Tibial artery (tissue), 4 donors: ENCODE data around the gene CPED1.

Experiments used
- DNase-seq, 2 donors: peaks; one replicate each; pipeline ENCODE4 v3.0.0-alpha.2; 2019
- H3K27ac ChIP-seq, 2 donors: fragments of 200-600 bp; sonication (generic) in 1 of 2; 1 replicate in 1 of 2; 2 replicates in 1 of 2; pipeline ENCODE4 v1.5.1; 2018 to 2019; ENCODE audit warnings: mild to moderate bottlenecking in 1 of 2
- H3K27me3 ChIP-seq, 2 donors: fragments of 200-600 bp; sonication (generic) in 1 of 2; one replicate each; pipeline versions ENCODE4 v1.5.1 to v1.6.0; 2016 to 2019
- H3K36me3 ChIP-seq, 3 donors: fragments of 200-600 bp; sonication (generic) in 2 of 3; one replicate each; pipeline ENCODE4 v1.5.1; 2016 to 2019; ENCODE audit warnings: mild to moderate bottlenecking in 2 of 3
- H3K4me1 ChIP-seq, 4 donors: fragments of 200-600 bp; sonication (generic) in 2 of 4; 1 replicate in 3 of 4; 2 replicates in 1 of 4; pipeline ENCODE4 v1.5.1; 2016 to 2019
- H3K4me3 ChIP-seq, 2 donors: fragments of 200-600 bp; sonication (generic) in 1 of 2; 1 replicate in 1 of 2; 2 replicates in 1 of 2; pipeline ENCODE4 v1.5.1; 2018 to 2019; ENCODE audit warnings: mild to moderate bottlenecking in 2 of 2
- H3K9me3 ChIP-seq, 3 donors: fragments of 200-600 bp; sonication (generic) in 1 of 3; one replicate each; pipeline ENCODE4 v1.5.1; 2016 to 2019
- intact Hi-C: fragments of 100-400 bp; cut with DNase I; formaldehyde crosslinking; loops from one replicate; pipeline ENCODE4 v1.15.0; 2023; ENCODE audit warnings: low total_unique reads
- TF ChIP-seq, protein P1 (sequence below), 2 experiments: fragments of 200-600 bp in 1 of 2; fragments of 450-650 bp in 1 of 2; IDR thresholded peaks; one replicate each; pipeline ENCODE4 v1.5.1; 2017 to 2019; ENCODE audit warnings: antibody characterized with exemption in 2 of 2, mild to moderate bottlenecking in 1 of 2, moderate library complexity in 1 of 2

The CPED1 gene

DNA sequence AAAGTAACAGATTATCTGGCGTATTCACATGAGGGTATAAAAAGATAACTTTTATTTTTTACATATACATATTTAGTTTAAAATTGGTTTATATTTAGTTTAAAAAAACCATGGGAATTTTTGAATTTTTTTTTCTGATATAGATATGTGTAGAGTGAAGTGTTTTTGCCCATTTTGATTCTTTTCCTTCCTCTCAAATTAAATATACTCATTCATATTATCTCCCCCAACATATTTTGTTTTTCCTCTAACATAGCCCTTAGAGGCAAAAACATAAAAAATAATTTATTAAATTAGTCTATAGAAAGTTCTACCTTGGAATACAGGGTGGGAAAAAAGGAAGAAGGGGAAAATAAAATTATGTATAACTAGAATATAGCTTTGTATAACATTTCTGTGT is 137.7 kb downstream of the CPED1 start:
- intact Hi-C loops, result no loop called here
- Histone ChIP-seq H3K4me1 (no peaks in the 10 kb centered on the region), H3K36me3 (peaks cover 16 to 27% (median 20%) of the 10 kb centered on the region in 3 donors), H3K27me3 (no peaks in the 10 kb centered on the region), H3K9me3 (no peaks in the 10 kb centered on the region), H3K27ac (no peak overlapping the region), H3K4me3 (no peak overlapping the region)
- DNase-seq, result no peak
- TF ChIP-seq, protein P1, sequence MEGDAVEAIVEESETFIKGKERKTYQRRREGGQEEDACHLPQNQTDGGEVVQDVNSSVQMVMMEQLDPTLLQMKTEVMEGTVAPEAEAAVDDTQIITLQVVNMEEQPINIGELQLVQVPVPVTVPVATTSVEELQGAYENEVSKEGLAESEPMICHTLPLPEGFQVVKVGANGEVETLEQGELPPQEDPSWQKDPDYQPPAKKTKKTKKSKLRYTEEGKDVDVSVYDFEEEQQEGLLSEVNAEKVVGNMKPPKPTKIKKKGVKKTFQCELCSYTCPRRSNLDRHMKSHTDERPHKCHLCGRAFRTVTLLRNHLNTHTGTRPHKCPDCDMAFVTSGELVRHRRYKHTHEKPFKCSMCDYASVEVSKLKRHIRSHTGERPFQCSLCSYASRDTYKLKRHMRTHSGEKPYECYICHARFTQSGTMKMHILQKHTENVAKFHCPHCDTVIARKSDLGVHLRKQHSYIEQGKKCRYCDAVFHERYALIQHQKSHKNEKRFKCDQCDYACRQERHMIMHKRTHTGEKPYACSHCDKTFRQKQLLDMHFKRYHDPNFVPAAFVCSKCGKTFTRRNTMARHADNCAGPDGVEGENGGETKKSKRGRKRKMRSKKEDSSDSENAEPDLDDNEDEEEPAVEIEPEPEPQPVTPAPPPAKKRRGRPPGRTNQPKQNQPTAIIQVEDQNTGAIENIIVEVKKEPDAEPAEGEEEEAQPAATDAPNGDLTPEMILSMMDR (IDR thresholded peaks at IDR 0.05), result no peak

DNA sequence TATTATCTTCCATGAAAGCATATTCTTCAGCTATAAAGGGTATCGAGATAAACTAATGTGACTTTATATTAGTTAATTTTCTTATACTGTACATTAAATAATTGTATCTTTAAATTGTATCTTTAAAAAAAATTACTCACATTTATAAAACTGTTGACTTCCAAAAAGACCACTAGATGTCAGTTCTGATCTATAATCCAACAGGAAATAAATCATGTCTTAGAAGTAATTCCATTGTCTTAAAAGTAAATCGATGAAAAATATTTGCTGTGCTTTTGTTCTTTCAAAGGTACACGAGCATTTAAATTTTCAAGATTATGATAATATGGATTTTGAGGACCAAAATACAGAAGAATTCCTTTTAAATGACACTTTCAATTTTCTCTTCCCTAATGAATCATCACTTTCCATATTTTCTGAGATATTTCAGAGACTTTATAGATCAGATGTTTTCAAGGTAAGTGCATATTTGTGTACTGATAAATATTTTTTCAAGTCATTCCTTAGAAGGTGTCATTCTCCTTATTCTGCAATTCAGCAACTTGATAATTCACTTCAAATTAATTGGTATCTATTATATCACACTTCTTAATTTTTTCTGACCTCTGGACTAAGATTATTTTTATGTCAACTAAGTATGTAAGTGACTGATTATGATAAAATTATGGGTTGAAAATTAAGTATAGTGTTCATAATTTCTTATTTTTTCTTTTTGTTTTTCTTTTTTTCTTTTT is 138.5 kb downstream of the CPED1 start:
- Histone ChIP-seq H3K9me3 (no peaks in the 10 kb centered on the region), H3K27ac (no peak overlapping the region), H3K27me3 (no peaks in the 10 kb centered on the region), H3K4me3 (no peak overlapping the region), H3K36me3 (peaks cover 20 to 27% (median 20%) of the 10 kb centered on the region in 3 donors), H3K4me1 (no peaks in the 10 kb centered on the region)
- no peak for DNase-seq
- intact Hi-C loops, result no loop called here
- TF ChIP-seq, protein P1 (IDR thresholded peaks at IDR 0.05), result no peak

DNA sequence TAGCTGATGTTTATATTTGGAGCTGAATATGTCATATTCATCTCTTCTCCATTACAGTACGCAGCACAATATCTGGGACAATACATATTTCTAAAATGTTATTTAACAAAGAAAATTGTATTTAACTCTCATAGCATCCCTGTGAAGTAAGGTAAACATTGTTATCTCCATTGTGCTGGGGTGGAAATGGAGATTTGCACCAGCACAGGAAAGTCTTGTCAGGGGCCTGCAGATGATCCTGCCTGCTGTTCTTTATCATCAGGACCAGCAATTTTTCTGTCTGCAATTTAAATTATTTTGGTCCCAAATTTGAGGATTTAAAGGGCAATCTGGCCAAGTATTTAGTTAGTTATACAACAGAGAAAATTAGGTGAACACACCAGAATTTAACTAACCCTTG is 144.4 kb downstream of the CPED1 start:
- no peaks in the 10 kb centered on the region for H3K27me3 ChIP-seq
- no peaks in the 10 kb centered on the region for H3K9me3 ChIP-seq
- no peak overlapping the region for H3K27ac ChIP-seq
- H3K4me1 ChIP-seq, result no peaks in the 10 kb centered on the region
- no peak for DNase-seq
- intact Hi-C loops, result loop anchor here (10.0 kb wide), 1 partner anchor 242 kb away; no protein-coding TSS in a partner anchor
- TF ChIP-seq, protein P1 (IDR thresholded peaks at IDR 0.05), result no peak
- peaks cover 13 to 37% (median 29%) of the 10 kb centered on the region in 3 donors for H3K36me3 ChIP-seq
- no peak overlapping the region for H3K4me3 ChIP-seq

DNA sequence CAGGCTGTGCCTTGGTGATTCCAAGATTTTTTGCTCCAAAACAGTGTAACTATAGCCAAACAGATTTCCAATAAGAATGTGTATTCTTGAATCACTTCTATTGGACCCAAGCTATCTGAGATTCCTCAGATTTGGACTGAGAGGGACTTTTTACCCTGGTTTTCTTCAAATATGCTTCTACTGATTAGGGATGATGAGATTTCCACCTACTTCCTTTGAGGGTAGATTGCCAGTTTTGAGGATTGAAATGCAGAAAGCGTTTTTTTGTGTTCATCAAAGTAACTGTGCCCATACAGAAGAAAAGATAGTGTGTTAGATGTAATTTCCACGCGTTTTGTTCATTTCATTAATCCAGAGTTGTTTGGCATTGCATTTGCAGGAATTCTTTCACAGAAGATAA is 144.9 kb downstream of the CPED1 start:
- intact Hi-C loops, result loop anchor here (10.0 kb wide), 1 partner anchor 241 kb away; no protein-coding TSS in a partner anchor
- Histone ChIP-seq H3K4me1 (peaks cover 0 to 2% (median 0%) of the 10 kb centered on the region in 4 donors), H3K36me3 (peaks cover 13 to 33% (median 29%) of the 10 kb centered on the region in 3 donors), H3K27me3 (no peaks in the 10 kb centered on the region), H3K27ac (no peak overlapping the region), H3K9me3 (no peaks in the 10 kb centered on the region), H3K4me3 (no peak overlapping the region)
- DNase-seq, result no peak
- TF ChIP-seq, protein P1 (IDR thresholded peaks at IDR 0.05), result no peak

DNA sequence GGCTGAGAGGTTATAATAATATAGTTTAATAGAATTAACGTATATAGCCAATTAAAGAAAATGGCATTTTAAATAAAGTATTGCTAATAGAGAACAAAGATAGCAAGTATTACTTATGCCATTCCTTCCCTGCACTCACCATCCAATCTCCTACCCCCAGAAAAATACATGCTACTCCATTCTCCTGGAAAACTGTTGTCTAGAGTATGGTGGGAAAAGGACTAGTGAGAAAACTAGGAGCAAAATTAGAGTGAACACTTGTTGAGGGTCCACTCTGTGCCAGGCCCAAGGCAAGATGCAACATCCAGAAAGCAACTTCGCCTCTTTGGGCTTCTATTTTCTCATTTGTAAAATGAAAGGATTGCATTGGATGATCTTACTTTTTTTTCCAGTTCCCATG is 149.1 kb downstream of the CPED1 start:
- no peaks in the 10 kb centered on the region for H3K27me3 ChIP-seq
- intact Hi-C loops, result loop anchor here (5.0 to 10.0 kb wide), 2 partner anchors 237 to 415 kb away; no protein-coding TSS in a partner anchor
- TF ChIP-seq, protein P1 (IDR thresholded peaks at IDR 0.05), result no peak
- H3K4me3 ChIP-seq, result no peak overlapping the region
- H3K9me3 ChIP-seq, result no peaks in the 10 kb centered on the region
- DNase-seq, result no peak
- H3K27ac ChIP-seq, result no peak overlapping the region
- H3K36me3 ChIP-seq, result peaks cover 11 to 43% (median 18%) of the 10 kb centered on the region in 3 donors
- H3K4me1 ChIP-seq, result peaks cover 0 to 17% (median 0%) of the 10 kb centered on the region in 4 donors
